HFF-Myc (cell line): ENCODE data around the gene RRP7A.
"Not testable (repeated sequence)": the region's sequence is repeated elsewhere in the genome, so short reads cannot be mapped to it uniquely, and the experiment has no call there.

ENCODE experiments used
- DNase-seq: peaks from one replicate; pipeline ENCODE4 v3.0.0-alpha.2; 2011; ENCODE audit warnings: low read depth; ENCODE audit errors: extremely low read depth
- H3K4me3 ChIP-seq: replicated peaks from 2 replicates; pipeline ENCODE4 v1.5.1; 2011; ENCODE audit warnings: low read depth, mild to moderate bottlenecking, control low read depth, low read length
- CTCF ChIP-seq: IDR thresholded peaks from 2 replicates; pipeline ENCODE4 v1.5.1; 2012; ENCODE audit warnings: mild to moderate bottlenecking, low read depth, low read length, control low read depth; ENCODE audit errors: missing control alignments

The RRP7A gene

DNA sequence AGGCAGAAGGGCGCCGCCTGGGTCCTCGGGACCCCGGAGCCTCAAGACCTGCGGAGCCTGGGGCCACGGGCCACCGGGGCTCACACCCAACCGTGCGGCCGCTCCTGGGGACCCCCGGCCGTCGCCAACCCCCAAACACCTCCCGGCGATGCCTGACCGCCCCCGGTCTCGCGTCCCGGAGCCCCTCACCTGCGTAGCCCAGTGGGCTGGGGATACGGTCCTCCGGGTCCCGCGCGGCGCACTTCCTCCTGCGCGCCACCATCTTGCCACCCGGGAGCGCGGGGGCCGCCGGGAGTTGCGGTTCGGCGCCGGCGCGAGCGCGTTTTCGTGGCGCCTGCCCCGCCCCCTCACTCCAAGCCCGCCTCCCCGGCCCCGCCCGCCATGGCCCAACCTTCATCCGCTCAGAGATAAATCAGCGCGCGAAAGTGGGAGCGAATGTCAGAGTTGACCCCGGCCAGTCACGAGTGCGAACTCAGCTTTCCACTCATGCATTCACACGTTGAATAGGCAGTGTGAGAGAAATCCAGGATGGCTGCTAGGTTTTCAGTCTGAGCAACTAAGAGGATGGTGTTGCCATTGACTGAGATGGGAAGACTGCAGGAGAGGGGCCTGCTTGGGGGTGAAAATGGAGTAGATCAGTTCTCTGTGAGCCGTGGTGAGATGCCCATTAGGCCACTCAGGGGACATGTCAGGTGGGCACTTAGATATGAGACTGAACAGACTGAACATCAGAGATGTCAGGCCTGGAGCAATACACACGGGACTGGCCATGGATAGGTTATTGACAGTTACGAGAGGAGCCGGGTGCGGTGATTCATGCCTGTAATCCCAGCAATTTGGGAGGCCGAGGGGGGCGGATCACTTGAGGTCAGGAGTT is at the start of gene RRP7A:
TSS of gene RRP7A (minus strand) at position 272 of the 877 bp plus-strand sequence. CDS start at position 262, 10 bp downstream.
- no peak for DNase-seq
- peak within 1 kb of the TSS; percentile 60 for H3K4me3 ChIP-seq
- no peak for TF ChIP-seq CTCF

DNA sequence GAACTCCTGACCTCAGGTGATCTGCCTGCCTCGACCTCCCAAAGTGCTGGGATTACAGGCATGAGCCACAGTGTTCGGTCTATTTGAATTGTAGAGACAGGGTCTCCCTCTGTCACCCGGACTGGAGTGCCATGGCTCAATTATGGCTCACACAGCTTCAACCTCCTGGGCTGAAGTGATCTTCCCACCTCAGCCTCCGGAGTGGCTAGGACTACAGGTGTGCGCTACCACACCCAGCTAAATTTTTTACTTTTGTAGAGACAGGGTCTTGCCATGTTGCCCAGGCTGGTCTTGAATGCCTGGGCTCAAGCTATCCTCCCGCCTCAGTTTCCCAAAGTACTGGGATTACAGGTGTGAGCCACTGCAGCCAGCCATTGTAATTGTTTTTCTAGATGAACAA is 48.4 kb upstream of the RRP7A start:
- DNase-seq, H3K4me3 ChIP-seq: not testable (repeated sequence)

DNA sequence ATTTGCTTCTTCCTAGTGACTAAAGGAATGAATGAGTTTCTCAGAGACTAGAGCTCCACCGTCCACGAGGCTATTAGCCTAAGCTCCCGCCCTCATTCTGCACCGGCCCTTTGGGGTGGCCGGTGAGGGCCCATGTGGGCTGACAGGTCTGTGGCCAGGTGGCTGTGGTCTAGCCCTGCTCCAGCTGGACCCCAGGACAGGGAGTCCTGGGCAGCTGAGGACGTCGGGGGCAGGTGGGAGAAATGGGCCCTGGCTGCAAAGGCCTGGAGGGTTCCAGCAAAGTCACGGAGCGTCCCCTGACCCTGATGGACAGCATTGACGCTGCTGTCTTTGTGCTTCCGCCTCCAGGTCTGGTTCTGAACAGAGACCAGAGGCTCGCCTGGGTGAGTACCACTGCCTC is 46.4 kb upstream of the RRP7A start:
- no peak for TF ChIP-seq CTCF
- H3K4me3 ChIP-seq = no peak overlapping the region
- no peak for DNase-seq

DNA sequence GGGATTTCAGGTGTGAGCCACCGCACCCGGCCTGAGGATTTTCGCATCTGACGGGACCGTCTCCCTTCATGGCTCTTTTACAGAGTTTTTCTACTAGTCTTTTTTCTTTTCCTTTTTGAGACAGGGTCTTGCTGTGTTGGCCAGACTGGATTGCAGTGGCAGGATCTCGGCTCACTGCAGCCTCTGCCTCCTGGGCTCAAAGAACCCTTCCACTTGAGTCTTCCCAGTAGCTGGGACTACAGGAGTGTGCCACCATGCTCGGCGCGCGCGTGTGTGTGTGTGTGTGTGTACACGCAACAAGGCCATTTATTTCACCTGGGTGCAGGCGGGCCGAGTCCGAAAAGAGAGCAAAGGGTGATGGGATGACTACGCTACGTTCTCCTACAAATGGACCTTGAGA is 45.1 kb upstream of the RRP7A start:
- DNase-seq = no peak
- H3K4me3 ChIP-seq = no peak overlapping the region
- TF ChIP-seq CTCF = no peak

DNA sequence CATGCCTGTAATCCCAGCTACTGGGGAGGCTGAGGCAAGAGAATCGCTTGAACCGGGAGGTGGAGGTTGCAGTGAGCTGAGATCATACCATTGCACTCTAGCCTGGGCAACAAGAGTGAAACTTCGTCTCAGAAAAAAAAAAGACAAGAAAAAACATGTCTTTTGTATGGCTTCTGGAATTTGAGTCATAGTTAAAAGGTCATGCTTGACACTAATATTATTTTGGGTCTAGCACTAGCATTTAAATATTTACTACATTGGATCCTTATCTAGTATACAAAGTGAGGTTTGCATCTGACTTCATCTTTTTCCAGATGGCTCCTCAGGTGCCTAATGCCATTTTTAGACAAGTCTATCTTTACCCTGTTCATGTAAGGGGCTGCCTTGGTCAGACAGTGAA is 44.3 kb upstream of the RRP7A start:
- not testable (repeated sequence) for H3K4me3 ChIP-seq, DNase-seq

- no peak for DNase-seq
- TF ChIP-seq CTCF = no peak
- H3K4me3 ChIP-seq = no peak overlapping the region
Observed at GRCh38 chr22:42562684-42563083, 43.1 kb upstream of the RRP7A start.

GRCh38 chr22:42562279-42562678 is 42.7 kb upstream of the RRP7A start:
- DNase-seq = no peak
- no peak overlapping the region for H3K4me3 ChIP-seq
- TF ChIP-seq CTCF = no peak

- TF ChIP-seq CTCF = no peak
- DNase-seq = no peak
- H3K4me3 ChIP-seq = no peak overlapping the region
Observed at GRCh38 chr22:42561856-42562255, 42.3 kb upstream of the RRP7A start.
